Thyroid gland (tissue), 4 donors: ENCODE data around the gene SLC25A36. TPM values are rescaled to one million over a fixed set of nuclear protein-coding genes. Genes with fewer than 3 reads are reported as not detected.
"Not testable (repeated sequence)": the region's sequence is repeated elsewhere in the genome, so short reads cannot be mapped to it uniquely, and the experiment has no call there.

Experiments
- DNase-seq, 2 donors: peaks; one replicate each; pipeline ENCODE4 v3.0.0-alpha.2; 2019
- H3K27ac ChIP-seq, 3 donors: fragments of 200-600 bp; sonication (generic); 1 replicate in 2 of 3; 2 replicates in 1 of 3; pipeline ENCODE4 v1.5.1; 2016 to 2019; ENCODE audit warnings: mild to moderate bottlenecking in 1 of 3, moderate library complexity in 1 of 3
- H3K27me3 ChIP-seq: fragments of 200-600 bp; sonication (generic); one replicate; pipeline ENCODE4 v1.5.1; 2019
- H3K36me3 ChIP-seq, 2 donors: fragments of 200-600 bp; sonication (generic); one replicate each; pipeline ENCODE4 v1.5.1; 2016 to 2019
- H3K4me1 ChIP-seq, 2 donors: fragments of 200-600 bp; sonication (generic); one replicate each; pipeline ENCODE4 v1.5.1; 2017 to 2019
- H3K4me3 ChIP-seq, 3 donors: fragments of 200-600 bp; sonication (generic); replicated peaks in 1 of 3; 1 replicate in 2 of 3; 2 replicates in 1 of 3; pipeline ENCODE4 v1.5.1; 2016; ENCODE audit warnings: mild to moderate bottlenecking in 1 of 3
- H3K9me3 ChIP-seq: fragments of 200-600 bp; sonication (generic); one replicate; pipeline ENCODE4 v1.5.1; 2017
- POLR2A ChIP-seq, 2 donors: fragments of 450-650 bp; IDR thresholded peaks; one replicate each; pipeline ENCODE4 v1.6.1; 2017; ENCODE audit warnings: antibody characterized with exemption in 2 of 2, mild to moderate bottlenecking in 2 of 2, moderate library complexity in 1 of 2
- WGBS, 2 donors: methylation state at CpG; one replicate each; pipeline ENCODE4 v1.1.5; 2017; 5-methylcytosine and 5-hydroxymethylcytosine counted together
- intact Hi-C: fragments of 100-400 bp; cut with DNase I; formaldehyde crosslinking; loops from one replicate; pipeline ENCODE4 v1.15.1; 2023
- total RNA-seq, 4 donors: library from RNA; depleted of rRNA; stranded (reverse); fragments of >200 nt; gene quantifications; one replicate each; pipeline ENCODE4 v1.2.3, GENCODE V29; 2016
- TF ChIP-seq, protein P1 (sequence below), 6 experiments: fragments of 200-600 bp in 3 of 6; fragments of 450-650 bp in 3 of 6; sonication (generic) in 3 of 6; IDR thresholded peaks; one replicate each; pipeline ENCODE4 v1.5.1; 2016 to 2019; ENCODE audit warnings: antibody characterized with exemption in 6 of 6, mild to moderate bottlenecking in 2 of 6, inconsistent platforms in 1 of 6, moderate library complexity in 1 of 6

Gene SLC25A36
- total RNA-seq, 4 donors from 2014 or later: 102 to 226 (median 145) TPM

DNA sequence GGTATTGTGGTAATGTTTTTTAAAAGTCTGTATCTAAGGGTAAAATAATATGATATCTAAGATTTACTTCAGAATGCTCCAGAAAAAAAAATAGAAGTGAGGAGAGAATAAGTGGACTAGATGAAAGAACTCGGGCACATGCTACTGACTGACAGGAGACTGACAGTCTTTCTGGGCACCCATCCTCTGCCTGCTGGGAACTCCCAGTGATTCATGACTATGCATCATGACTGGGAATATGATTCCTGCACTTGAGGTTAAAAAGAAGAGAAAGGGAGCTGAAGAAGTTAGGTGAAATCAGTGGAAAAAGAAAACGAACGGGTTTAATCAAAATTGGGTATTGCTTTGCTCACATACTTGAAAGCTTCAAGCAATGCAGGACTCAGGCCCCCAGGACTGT, 73.8 kb downstream of the SLC25A36 start:
- no peak for DNase-seq
- Histone ChIP-seq H3K4me1 (no peaks in the 10 kb centered on the region), H3K9me3 (no peaks in the 10 kb centered on the region), H3K27ac (no peak overlapping the region), H3K4me3 (no peak overlapping the region), H3K36me3 (no peaks in the 10 kb centered on the region), H3K27me3 (no peaks in the 10 kb centered on the region)
- intact Hi-C loops: loop anchor here (10.0 kb wide), 1 partner anchor 169 kb away; no protein-coding TSS in a partner anchor
- WGBS, 2 donors: 87 to 91% methylated on average over 3 of the region's 3 CpGs
- TF ChIP-seq POLR2A (IDR thresholded peaks at IDR 0.05): no peak
- TF ChIP-seq, protein P1, sequence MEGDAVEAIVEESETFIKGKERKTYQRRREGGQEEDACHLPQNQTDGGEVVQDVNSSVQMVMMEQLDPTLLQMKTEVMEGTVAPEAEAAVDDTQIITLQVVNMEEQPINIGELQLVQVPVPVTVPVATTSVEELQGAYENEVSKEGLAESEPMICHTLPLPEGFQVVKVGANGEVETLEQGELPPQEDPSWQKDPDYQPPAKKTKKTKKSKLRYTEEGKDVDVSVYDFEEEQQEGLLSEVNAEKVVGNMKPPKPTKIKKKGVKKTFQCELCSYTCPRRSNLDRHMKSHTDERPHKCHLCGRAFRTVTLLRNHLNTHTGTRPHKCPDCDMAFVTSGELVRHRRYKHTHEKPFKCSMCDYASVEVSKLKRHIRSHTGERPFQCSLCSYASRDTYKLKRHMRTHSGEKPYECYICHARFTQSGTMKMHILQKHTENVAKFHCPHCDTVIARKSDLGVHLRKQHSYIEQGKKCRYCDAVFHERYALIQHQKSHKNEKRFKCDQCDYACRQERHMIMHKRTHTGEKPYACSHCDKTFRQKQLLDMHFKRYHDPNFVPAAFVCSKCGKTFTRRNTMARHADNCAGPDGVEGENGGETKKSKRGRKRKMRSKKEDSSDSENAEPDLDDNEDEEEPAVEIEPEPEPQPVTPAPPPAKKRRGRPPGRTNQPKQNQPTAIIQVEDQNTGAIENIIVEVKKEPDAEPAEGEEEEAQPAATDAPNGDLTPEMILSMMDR (IDR thresholded peaks at IDR 0.05): no peak

DNA sequence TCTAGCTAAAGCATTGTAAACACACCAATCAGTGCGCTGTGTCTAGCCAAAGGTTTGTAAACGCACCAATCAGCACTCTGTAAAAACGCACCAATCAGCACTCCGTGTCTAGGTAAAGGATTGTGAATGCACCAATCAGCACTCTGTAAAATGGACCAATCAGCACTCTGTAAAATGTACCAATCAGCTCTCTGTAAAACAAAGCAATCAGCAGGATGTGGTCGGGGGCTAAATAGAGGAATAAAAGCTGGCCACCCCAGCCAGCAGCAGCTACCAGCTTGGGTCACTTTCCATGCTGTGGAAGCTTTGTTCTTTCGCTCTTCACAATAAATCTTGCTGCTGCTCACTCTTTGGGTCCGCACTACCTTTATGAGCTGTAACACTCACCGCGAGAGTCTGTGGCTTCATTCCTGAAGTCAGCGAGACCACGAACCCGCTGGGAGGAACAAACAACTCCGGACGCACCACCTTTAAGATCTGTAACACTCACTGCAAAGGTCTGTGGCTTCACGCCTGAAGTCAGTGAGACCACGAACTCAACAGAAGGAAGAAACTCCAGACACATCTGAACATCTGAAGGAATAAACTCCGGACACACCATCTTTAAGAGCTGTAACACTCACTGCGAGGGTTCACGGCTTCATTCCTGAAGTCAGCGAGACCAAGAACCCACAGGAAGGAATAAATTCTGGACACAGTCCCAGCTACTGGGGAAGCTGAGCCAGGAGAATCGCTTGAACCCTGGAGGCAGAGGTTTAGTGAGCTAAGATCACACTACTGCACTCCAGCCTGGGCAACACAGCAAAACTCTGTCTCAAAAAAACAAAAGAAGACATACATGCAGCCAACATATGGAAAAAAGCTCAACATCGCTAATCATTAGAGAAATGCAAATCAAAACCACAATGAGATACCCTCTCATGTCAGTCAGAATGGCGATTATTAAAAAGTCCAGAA, 76.0 kb downstream of the SLC25A36 start:
- DNase-seq, H3K27me3 ChIP-seq, H3K4me1 ChIP-seq, H3K9me3 ChIP-seq, H3K27ac ChIP-seq, H3K36me3 ChIP-seq, H3K4me3 ChIP-seq: not testable (repeated sequence)
- intact Hi-C loops: loop anchor here (10.0 kb wide), 1 partner anchor 167 kb away; no protein-coding TSS in a partner anchor
- 82 to 88% methylated on average over 21 to 22 of the region's 23 CpGs for WGBS, 2 donors

DNA sequence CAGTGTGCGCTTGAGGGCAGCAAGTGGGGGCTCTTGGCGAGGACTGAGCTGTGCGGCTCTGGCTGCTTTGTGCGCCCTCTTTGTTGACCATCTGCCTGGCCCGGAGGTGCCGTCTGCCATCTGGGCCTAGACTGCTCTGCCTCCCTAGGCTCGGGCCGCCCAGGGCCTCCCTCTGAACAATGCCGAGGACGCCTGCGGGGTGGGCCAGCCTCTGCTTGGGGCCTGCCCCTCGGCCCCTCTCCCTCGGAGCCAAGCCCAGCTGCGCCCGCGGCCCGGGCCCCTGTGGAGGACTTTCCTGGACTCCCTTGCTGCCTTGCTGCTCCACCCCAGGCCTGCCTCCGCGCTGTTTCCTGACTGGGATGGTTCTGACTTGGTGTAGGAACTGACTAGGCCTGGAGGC, 77.6 kb downstream of the SLC25A36 start:
- H3K9me3 ChIP-seq: no peaks in the 10 kb centered on the region
- intact Hi-C loops: loop anchor here (10.0 kb wide), 1 partner anchor 166 kb away; no protein-coding TSS in a partner anchor
- 92 to 96% methylated on average over 10 to 16 of the region's 19 CpGs for WGBS, 2 donors
- no peaks in the 10 kb centered on the region for H3K36me3 ChIP-seq
- DNase-seq: no peak
- no peak overlapping the region for H3K4me3 ChIP-seq
- no peak for TF ChIP-seq POLR2A (IDR thresholded peaks at IDR 0.05)
- TF ChIP-seq, protein P1 (IDR thresholded peaks at IDR 0.05): no peak
- no peaks in the 10 kb centered on the region for H3K27me3 ChIP-seq
- H3K4me1 ChIP-seq: no peaks in the 10 kb centered on the region
- H3K27ac ChIP-seq: no peak overlapping the region

DNA sequence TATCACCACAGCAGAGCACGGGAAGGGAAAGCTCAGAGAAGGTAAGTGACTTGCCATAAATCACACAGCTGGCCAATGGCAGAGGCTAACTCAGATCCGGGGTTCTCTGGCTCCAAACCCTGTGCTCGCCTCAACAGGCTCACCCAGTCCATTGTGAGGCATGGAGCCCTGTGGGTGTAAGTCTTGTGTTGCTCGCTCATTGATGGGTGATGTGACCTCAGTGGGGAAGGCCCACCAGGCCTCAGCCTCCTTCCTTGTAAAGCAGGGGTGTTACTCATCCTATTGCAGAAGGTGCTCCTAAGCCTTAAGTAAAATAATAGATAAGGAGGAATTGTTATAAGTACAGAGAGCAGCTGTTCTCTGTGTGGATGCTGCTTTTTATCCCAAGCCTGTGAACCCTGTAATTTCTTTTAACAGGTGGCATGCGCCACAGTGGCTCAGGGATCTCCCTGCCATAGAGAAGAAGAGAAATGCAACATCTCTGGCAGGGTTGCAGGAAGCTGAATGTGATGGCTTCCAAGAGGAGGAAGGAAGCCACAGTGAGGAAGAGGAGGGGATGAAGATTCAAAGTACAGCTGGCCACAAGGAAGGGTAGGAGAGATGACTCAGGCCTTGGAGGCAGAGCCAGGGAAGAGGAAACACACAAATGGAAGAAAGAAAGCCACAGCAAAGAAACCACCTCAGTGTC, 78.7 kb downstream of the SLC25A36 start:
- DNase-seq: no peak
- WGBS, 2 donors: 87 to 97% methylated on average over 5 of the region's 5 CpGs
- Histone ChIP-seq H3K9me3 (no peaks in the 10 kb centered on the region), H3K4me3 (no peak overlapping the region), H3K4me1 (no peaks in the 10 kb centered on the region), H3K36me3 (no peaks in the 10 kb centered on the region), H3K27ac (no peak overlapping the region), H3K27me3 (no peaks in the 10 kb centered on the region)
- intact Hi-C loops: no loop called here
- no peak for TF ChIP-seq POLR2A (IDR thresholded peaks at IDR 0.05)
- TF ChIP-seq, protein P1 (IDR thresholded peaks at IDR 0.05): no peak

DNA sequence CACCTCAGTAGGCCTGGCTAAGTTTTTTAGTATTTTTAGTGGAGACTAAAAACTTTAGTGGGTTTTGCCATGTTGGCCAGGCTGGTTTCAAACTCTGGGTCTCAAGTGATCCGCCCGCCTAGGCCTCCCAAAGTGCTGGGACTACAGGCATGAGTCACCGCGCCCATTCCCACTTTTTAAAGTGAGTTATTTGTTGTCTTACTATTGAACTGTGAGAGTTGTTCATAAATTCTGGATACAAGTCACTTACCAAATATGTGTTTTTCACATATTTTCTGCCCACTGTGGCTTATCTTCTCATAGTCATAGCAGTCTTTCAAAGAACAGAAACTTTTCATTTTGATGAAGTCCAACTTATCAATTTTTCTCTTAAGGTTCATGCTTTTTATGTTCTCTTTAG, 79.6 kb downstream of the SLC25A36 start:
- Histone ChIP-seq H3K4me3 (no peak overlapping the region), H3K4me1 (no peaks in the 10 kb centered on the region), H3K36me3 (no peaks in the 10 kb centered on the region), H3K27ac (no peak overlapping the region), H3K27me3 (no peaks in the 10 kb centered on the region), H3K9me3 (no peaks in the 10 kb centered on the region)
- TF ChIP-seq, protein P1 (IDR thresholded peaks at IDR 0.05): no peak
- no peak for TF ChIP-seq POLR2A (IDR thresholded peaks at IDR 0.05)
- WGBS, 2 donors: 95 to 100% methylated on average over 4 of the region's 4 CpGs
- DNase-seq: no peak
- intact Hi-C loops: no loop called here

Other genes starting within 250 kb of the SLC25A36 start
- 1 to 10 TPM in 1 of 4 donors, not detected in 3; 1.2 TPM for gene SPSB4, start 109.5 kb downstream of the SLC25A36 start, total RNA-seq